CD14-positive monocyte (primary cell): ENCODE results near the gene ARL15. TPM values are rescaled to one million over a fixed set of nuclear protein-coding genes. Genes with fewer than 3 reads are reported as not detected.
A peak's percentile ranks its signal among the peaks of the same experiment; 100 is the strongest.

ENCODE experiments used
- DNase-seq, 3 donors: peaks; one replicate each; pipeline ENCODE4 v3.0.0-alpha.2; 2011 to 2022
- H2AFZ ChIP-seq: 2 replicates; pipeline ENCODE4 v1.6.0; 2012; ENCODE audit warnings: mild to moderate bottlenecking, low read depth, low read length, inconsistent platforms; ENCODE audit not compliant: insufficient read depth, poor library complexity, severe bottlenecking
- H3K27ac ChIP-seq, 2 donors: 1 replicate in 1 of 2; 2 replicates in 1 of 2; pipeline ENCODE4 v1.5.1; 2012 to 2013; ENCODE audit warnings: low read length in 2 of 2, control low read depth in 1 of 2, inconsistent platforms in 1 of 2, low read depth in 1 of 2, mild to moderate bottlenecking in 1 of 2
- H3K27me3 ChIP-seq, 2 donors: one replicate each; pipeline versions ENCODE4 v1.6.0 to v1.6.1; 2011 to 2013; ENCODE audit warnings: low read length in 2 of 2; ENCODE audit not compliant: control insufficient read depth in 2 of 2, insufficient read depth in 2 of 2
- H3K36me3 ChIP-seq, 2 donors: replicated peaks in 1 of 2; 1 replicate in 1 of 2; 2 replicates in 1 of 2; pipeline versions ENCODE4 v1.5.1 to v1.6.1; 2012 to 2013; ENCODE audit warnings: low read length in 2 of 2, control low read depth in 1 of 2, inconsistent platforms in 1 of 2, mild to moderate bottlenecking in 1 of 2; ENCODE audit not compliant: insufficient read depth in 2 of 2, control insufficient read depth in 1 of 2
- H3K4me1 ChIP-seq, 2 donors: 1 replicate in 1 of 2; 2 replicates in 1 of 2; pipeline versions ENCODE4 v1.5.1 to v1.6.1; 2012 to 2013; ENCODE audit warnings: low read length in 2 of 2, control low read depth in 1 of 2, inconsistent platforms in 1 of 2, mild to moderate bottlenecking in 1 of 2, moderate library complexity in 1 of 2; ENCODE audit not compliant: insufficient read depth in 2 of 2, control insufficient read depth in 1 of 2
- H3K4me2 ChIP-seq: replicated peaks from 2 replicates; pipeline ENCODE3; 2012; ENCODE audit warnings: low read length, moderate library complexity, mild to moderate bottlenecking; ENCODE audit not compliant: poor library complexity, severe bottlenecking; ENCODE audit errors: extremely low read depth
- H3K4me3 ChIP-seq, 3 experiments: fragments of 200-600 bp in 1 of 3; sonication (generic) in 1 of 3; replicated peaks in 1 of 3; 1 replicate in 2 of 3; 2 replicates in 1 of 3; pipeline ENCODE4 v1.5.1; 2011 to 2013; ENCODE audit warnings: low read length in 3 of 3, mild to moderate bottlenecking in 3 of 3, control low read depth in 2 of 3, low read depth in 2 of 3, inconsistent platforms in 1 of 3, moderate library complexity in 1 of 3
- H3K79me2 ChIP-seq: 2 replicates; pipeline ENCODE4 v1.6.0; 2012; ENCODE audit warnings: mild to moderate bottlenecking, control low read depth, inconsistent platforms, low read length, moderate library complexity; ENCODE audit not compliant: insufficient read depth
- H3K9ac ChIP-seq: 2 replicates; pipeline ENCODE4 v1.6.0; 2017; ENCODE audit warnings: low read length, mild to moderate bottlenecking; ENCODE audit not compliant: insufficient read depth, poor library complexity, severe bottlenecking
- H3K9me3 ChIP-seq, 2 donors: replicated peaks in 1 of 2; 1 replicate in 1 of 2; 2 replicates in 1 of 2; pipeline versions ENCODE4 v1.5.1 to v1.6.1; 2012 to 2013; ENCODE audit warnings: low read length in 2 of 2, control low read depth in 1 of 2; ENCODE audit not compliant: control insufficient read depth in 1 of 2, insufficient read depth in 1 of 2
- H4K20me1 ChIP-seq: 2 replicates; pipeline ENCODE4 v1.6.0; 2012; ENCODE audit warnings: mild to moderate bottlenecking, low read length, control low read depth, moderate library complexity; ENCODE audit not compliant: insufficient read depth
- H3K27ac Mint-ChIP-seq, 7 donors: one replicate each; pipeline ENCODE4 v1.8.0; 2020; ENCODE audit warnings: mild to moderate bottlenecking in 7 of 7, mixed read lengths in 7 of 7, moderate library complexity in 6 of 7, inconsistent platforms in 2 of 7
- H3K27me3 Mint-ChIP-seq, 3 donors: one replicate each; pipeline ENCODE4 v1.8.0; 2021 to 2022; ENCODE audit warnings: low read depth in 3 of 3, mild to moderate bottlenecking in 3 of 3, mixed read lengths in 3 of 3, moderate library complexity in 3 of 3, inconsistent platforms in 1 of 3
- H3K36me3 Mint-ChIP-seq, 2 donors: one replicate each; pipeline ENCODE4 v1.8.0; 2020; ENCODE audit warnings: mixed read lengths in 2 of 2, inconsistent platforms in 1 of 2, mild to moderate bottlenecking in 1 of 2
- H3K4me1 Mint-ChIP-seq: one replicate; pipeline ENCODE4 v1.8.0; 2020; ENCODE audit warnings: mild to moderate bottlenecking, mixed read lengths
- H3K4me3 Mint-ChIP-seq, 2 donors: one replicate each; pipeline ENCODE4 v1.8.0; 2020; ENCODE audit warnings: mild to moderate bottlenecking in 2 of 2, mixed read lengths in 2 of 2, moderate library complexity in 1 of 2
- H3K9me3 Mint-ChIP-seq, 7 donors: one replicate each; pipeline ENCODE4 v1.8.0; 2020 to 2022; ENCODE audit warnings: mixed read lengths in 7 of 7, mild to moderate bottlenecking in 6 of 7, moderate library complexity in 6 of 7, inconsistent platforms in 2 of 7
- WGBS: methylation state at CpG from one replicate; pipeline ENCODE4 v1.1.5; 2013; ENCODE audit warnings: missing lambda C conversion rate; ENCODE audit not compliant: insufficient coverage; 5-methylcytosine and 5-hydroxymethylcytosine counted together
- intact Hi-C, 2 donors: fragments of 100-400 bp; cut with micrococcal nuclease; formaldehyde crosslinking; loops; one replicate each; pipeline versions ENCODE4 v1.15.0 to v1.15.1; 2023
- polyA plus RNA-seq, 3 donors: library from polyadenylated mRNA; depleted of rRNA in 1 of 3; unstranded in 2 of 3; stranded (reverse) in 1 of 3; fragments of 300-500 nt in 2 of 3; fragments of >200 nt in 1 of 3; fragmentation: Illumina TruSeq in 2 of 3; gene quantifications; 1 replicate in 2 of 3; 2 replicates in 1 of 3; pipeline ENCODE4 v1.2.3, GENCODE V29; 2012 to 2021
- TF ChIP-seq, protein P1 (sequence below): fragments of 200-600 bp; IDR thresholded peaks from one replicate; pipeline ENCODE4 v1.8.0; 2022; ENCODE audit warnings: antibody characterized with exemption, mild to moderate bottlenecking

Gene ARL15
- polyA plus RNA-seq, 3 donors: 10.5 to 27.6 (median 18.0) TPM

DNA sequence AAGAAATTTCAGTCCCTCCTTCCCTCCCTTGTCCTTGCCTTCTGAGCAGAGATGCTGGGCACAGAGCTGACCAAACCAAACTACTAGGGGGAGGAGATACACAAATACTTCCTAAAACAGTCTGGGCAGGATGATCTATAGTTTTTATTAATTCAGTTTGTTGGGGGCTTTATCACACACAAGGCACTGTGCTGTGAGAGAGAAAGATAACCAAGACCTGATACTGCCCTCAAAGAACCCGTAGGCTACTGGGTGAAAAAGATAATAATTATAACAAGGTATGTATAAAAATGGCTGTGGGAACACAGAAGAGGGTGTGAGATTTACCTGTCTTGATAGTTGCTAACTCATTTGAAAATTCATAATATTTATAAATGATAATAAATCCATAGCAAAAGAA is 395.3 kb downstream of the ARL15 start:
- Mint-ChIP-seq H3K9me3 (no peaks in the 10 kb centered on the region), H3K27me3 (peaks cover 0 to 4% (median 0%) of the 10 kb centered on the region in 3 donors), H3K4me1 (peaks cover 5% of the 10 kb centered on the region), H3K27ac (no peak overlapping the region), H3K4me3 (no peak overlapping the region), H3K36me3 (no peaks in the 10 kb centered on the region)
- TF ChIP-seq, protein P1, sequence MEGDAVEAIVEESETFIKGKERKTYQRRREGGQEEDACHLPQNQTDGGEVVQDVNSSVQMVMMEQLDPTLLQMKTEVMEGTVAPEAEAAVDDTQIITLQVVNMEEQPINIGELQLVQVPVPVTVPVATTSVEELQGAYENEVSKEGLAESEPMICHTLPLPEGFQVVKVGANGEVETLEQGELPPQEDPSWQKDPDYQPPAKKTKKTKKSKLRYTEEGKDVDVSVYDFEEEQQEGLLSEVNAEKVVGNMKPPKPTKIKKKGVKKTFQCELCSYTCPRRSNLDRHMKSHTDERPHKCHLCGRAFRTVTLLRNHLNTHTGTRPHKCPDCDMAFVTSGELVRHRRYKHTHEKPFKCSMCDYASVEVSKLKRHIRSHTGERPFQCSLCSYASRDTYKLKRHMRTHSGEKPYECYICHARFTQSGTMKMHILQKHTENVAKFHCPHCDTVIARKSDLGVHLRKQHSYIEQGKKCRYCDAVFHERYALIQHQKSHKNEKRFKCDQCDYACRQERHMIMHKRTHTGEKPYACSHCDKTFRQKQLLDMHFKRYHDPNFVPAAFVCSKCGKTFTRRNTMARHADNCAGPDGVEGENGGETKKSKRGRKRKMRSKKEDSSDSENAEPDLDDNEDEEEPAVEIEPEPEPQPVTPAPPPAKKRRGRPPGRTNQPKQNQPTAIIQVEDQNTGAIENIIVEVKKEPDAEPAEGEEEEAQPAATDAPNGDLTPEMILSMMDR: no peak
- Histone ChIP-seq H3K4me3 (no peak overlapping the region), H4K20me1 (no peaks in the 10 kb centered on the region), H3K4me1 (no peaks in the 10 kb centered on the region), H3K9ac (no peak overlapping the region), H3K36me3 (no peaks in the 10 kb centered on the region), H3K9me3 (no peaks in the 10 kb centered on the region), H3K79me2 (no peaks in the 10 kb centered on the region), H3K27ac (no peak overlapping the region), H3K27me3 (no peaks in the 10 kb centered on the region), H3K4me2 (no peak overlapping the region), H2AFZ (no peak overlapping the region)
- DNase-seq: no peak
- intact Hi-C loops: no loop called here
- no CpG with 5 or more reads among the region's 1 CpG for WGBS

DNA sequence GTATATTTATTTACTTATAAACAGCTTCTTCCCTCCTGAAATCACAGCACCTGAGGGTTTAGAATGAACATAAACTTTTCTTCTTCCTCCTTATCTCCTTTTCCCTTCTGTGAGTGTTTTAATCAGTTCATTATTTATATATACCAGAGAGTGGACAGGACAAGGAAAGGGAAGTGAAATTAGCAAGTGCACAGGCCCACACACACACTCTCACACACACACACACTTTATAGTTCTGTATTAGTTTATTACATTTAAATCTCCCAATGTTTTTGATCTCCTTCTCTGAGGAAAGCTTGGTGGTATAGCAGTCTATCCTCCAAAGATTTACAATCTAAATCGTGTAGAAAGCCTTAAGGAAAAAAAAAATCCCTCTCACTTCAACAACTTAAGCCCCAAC is 396.4 kb downstream of the ARL15 start:
- WGBS: 80% methylated on average over 1 of the region's 1 CpG

More for the DNA sequence above, 396.4 kb downstream of the ARL15 start:
- no peaks in the 10 kb centered on the region for H3K36me3 ChIP-seq
- H3K9ac ChIP-seq: no peak overlapping the region
- peaks cover 0 to 4% (median 0%) of the 10 kb centered on the region in 3 donors for H3K27me3 Mint-ChIP-seq
- no peak overlapping the region for H3K27ac ChIP-seq
- peaks cover 5% of the 10 kb centered on the region for H3K4me1 Mint-ChIP-seq
- intact Hi-C loops: no loop called here
- H3K4me1 ChIP-seq: no peaks in the 10 kb centered on the region
- H3K79me2 ChIP-seq: no peaks in the 10 kb centered on the region
- no peaks in the 10 kb centered on the region for H3K9me3 Mint-ChIP-seq
- no peaks in the 10 kb centered on the region for H3K36me3 Mint-ChIP-seq
- peak overlapping the region in 1 of 7 donors; percentile 16 for H3K27ac Mint-ChIP-seq
- no peaks in the 10 kb centered on the region for H3K27me3 ChIP-seq
- H3K4me3 ChIP-seq: no peak overlapping the region
- no peak overlapping the region for H3K4me3 Mint-ChIP-seq
- H4K20me1 ChIP-seq: no peaks in the 10 kb centered on the region
- H2AFZ ChIP-seq: no peak overlapping the region
- no peaks in the 10 kb centered on the region for H3K9me3 ChIP-seq
- DNase-seq: peak in 1 of 3 donors; percentile 5
- H3K4me2 ChIP-seq: no peak overlapping the region
- TF ChIP-seq, protein P1: no peak
